Activated CD8-positive, alpha-beta T cell treated with anti-CD3 and anti-CD28 coated beads for 36 hours (primary cell): ENCODE measurements around the gene NFATC2. TPM values are rescaled to one million over a fixed set of nuclear protein-coding genes. Genes with fewer than 3 reads are reported as not detected.

ENCODE experiments used
- ATAC-seq: fragments of 200-7000 bp; cut with Tn5 transposase; one replicate; pipeline ENCODE4 v1.10.0; 2021; ENCODE audit warnings: mild to moderate bottlenecking, moderate library complexity
- CTCF ChIA-PET: fragments of 350-600 bp; sonication (Branson Sonifier 250); formaldehyde crosslinking; loops from one replicate; lab custom pipeline; 2021; ENCODE audit warnings: antibody characterized with exemption; lab: Charles Lee
- POLR2A ChIA-PET: fragments of 350-600 bp; sonication (Branson Sonifier 250); formaldehyde crosslinking; loops from one replicate; lab custom pipeline; 2021; ENCODE audit warnings: antibody characterized with exemption; lab: Charles Lee
- DNase-seq: peaks from one replicate; pipeline ENCODE4 v3.0.0-alpha.2; 2020
- H3K27ac Mint-ChIP-seq: one replicate; pipeline ENCODE4 v1.8.0; 2021; ENCODE audit warnings: mild to moderate bottlenecking, mixed read lengths
- H3K27me3 Mint-ChIP-seq: one replicate; pipeline ENCODE4 v1.8.0; 2021; ENCODE audit warnings: mixed read lengths
- H3K36me3 Mint-ChIP-seq: one replicate; pipeline ENCODE4 v1.8.0; 2021; ENCODE audit warnings: low read depth, mixed read lengths
- H3K4me1 Mint-ChIP-seq: one replicate; pipeline ENCODE4 v1.8.0; 2021; ENCODE audit warnings: low read depth, mixed read lengths
- H3K4me3 Mint-ChIP-seq: one replicate; pipeline ENCODE4 v1.8.0; 2021; ENCODE audit warnings: mild to moderate bottlenecking, moderate library complexity, mixed read lengths
- H3K9me3 Mint-ChIP-seq: one replicate; pipeline ENCODE4 v1.8.0; 2021; ENCODE audit warnings: mixed read lengths
- CTCF ChIP-seq: fragments of 200-600 bp; IDR thresholded peaks from one replicate; pipeline ENCODE4 v1.8.0; 2022; ENCODE audit warnings: antibody characterized with exemption, mild to moderate bottlenecking
- intact Hi-C: fragments of 100-400 bp; cut with micrococcal nuclease; formaldehyde crosslinking; loops from one replicate; pipeline ENCODE4 v1.10.0; 2022
- total RNA-seq, 2 experiments: library from RNA; stranded (reverse); gene quantifications; one replicate each; pipeline ENCODE4 v1.2.3, GENCODE V29; 2021

The NFATC2 gene
- total RNA-seq, 2 experiments from 2014 or later = 38.3 to 40.9 TPM

GRCh38 chr20:51397137-51397536 lies 145.4 kb downstream of the NFATC2 start:
- no peak for DNase-seq
- no peak for ATAC-seq
- TF ChIP-seq CTCF = no peak
- H3K9me3 Mint-ChIP-seq = no peaks in the 10 kb centered on the region
- H3K36me3 Mint-ChIP-seq = peaks cover 72% of the 10 kb centered on the region
- no peak overlapping the region for H3K27ac Mint-ChIP-seq
- ChIA-PET CTCF (interaction anchor here (1.4 kb wide), 1 partner anchor 198 kb away, joined by 3 read pairs; no protein-coding TSS in a partner anchor), POLR2A (no interaction called here)
- no peak overlapping the region for H3K4me3 Mint-ChIP-seq
- H3K4me1 Mint-ChIP-seq = peaks cover 49% of the 10 kb centered on the region
- H3K27me3 Mint-ChIP-seq = no peaks in the 10 kb centered on the region
- intact Hi-C loops = no loop called here

- H3K27me3 Mint-ChIP-seq = no peaks in the 10 kb centered on the region
- intact Hi-C loops = no loop called here
- no peak for TF ChIP-seq CTCF
- no peak for DNase-seq
- ATAC-seq = no peak
- H3K9me3 Mint-ChIP-seq = no peaks in the 10 kb centered on the region
- peaks cover 70% of the 10 kb centered on the region for H3K36me3 Mint-ChIP-seq
- ChIA-PET POLR2A (no interaction called here), CTCF (interaction anchor here (0.8 to 1.4 kb wide), 2 partner anchors 10 to 198 kb away, joined by 3 to 4 read pairs; no protein-coding TSS in a partner anchor)
- H3K4me3 Mint-ChIP-seq = no peak overlapping the region
- no peak overlapping the region for H3K27ac Mint-ChIP-seq
- peaks cover 46% of the 10 kb centered on the region for H3K4me1 Mint-ChIP-seq
Observed at GRCh38 chr20:51396365-51396909, 146.1 kb downstream of the NFATC2 start.

- H3K27me3 Mint-ChIP-seq = no peaks in the 10 kb centered on the region
- no peak for TF ChIP-seq CTCF
- no peak overlapping the region for H3K27ac Mint-ChIP-seq
- H3K36me3 Mint-ChIP-seq = peaks cover 71% of the 10 kb centered on the region
- peaks cover 38% of the 10 kb centered on the region for H3K4me1 Mint-ChIP-seq
- ATAC-seq (no peak), DNase-seq (no peak)
- CTCF ChIA-PET = no interaction called here
- intact Hi-C loops = no loop called here
- H3K4me3 Mint-ChIP-seq = no peak overlapping the region
- POLR2A ChIA-PET = no interaction called here
- H3K9me3 Mint-ChIP-seq = no peaks in the 10 kb centered on the region
Observed at GRCh38 chr20:51394706-51395105, 147.8 kb downstream of the NFATC2 start.

GRCh38 chr20:51393571-51393970 lies 148.9 kb downstream of the NFATC2 start:
- POLR2A ChIA-PET = interaction anchor here (2.2 kb wide), 1 partner anchor 11 kb away, joined by 5 read pairs; no protein-coding TSS in a partner anchor
- CTCF ChIA-PET = interaction anchor here (1.8 kb wide), 1 partner anchor 12 kb away, joined by 4 read pairs; no protein-coding TSS in a partner anchor
- H3K27ac Mint-ChIP-seq = no peak overlapping the region

More at GRCh38 chr20:51393571-51393970, 148.9 kb downstream of the NFATC2 start:
- Mint-ChIP-seq H3K9me3 (no peaks in the 10 kb centered on the region), H3K36me3 (peaks cover 69% of the 10 kb centered on the region), H3K27me3 (no peaks in the 10 kb centered on the region), H3K4me3 (no peak overlapping the region), H3K4me1 (peaks cover 37% of the 10 kb centered on the region)
- intact Hi-C loops = no loop called here
- DNase-seq = no peak
- no peak for TF ChIP-seq CTCF
- no peak for ATAC-seq
